HCT116 (cell line): ENCODE measurements around the gene GPX3. TPM values are rescaled to one million over a fixed set of nuclear protein-coding genes. Genes with fewer than 3 reads are reported as not detected.

Experiments used
- ATAC-seq: fragments of 200-7000 bp; cut with Tn5 transposase; 2 replicates; pipeline ENCODE4 v1.9.1; 2020; ENCODE audit warnings: mild to moderate bottlenecking, moderate library complexity
- BruUV-seq: library from RNA; stranded (reverse); fragments of 400-500 nt; replicated peaks from 2 replicates; lab custom pipeline; 2021; lab: Mats Ljungman, UMichigan
- CTCF ChIA-PET: fragments of 300-600 bp; sonication (Branson Sonifier 250); formaldehyde crosslinking; loops from one replicate; lab custom pipeline; 2021; ENCODE audit warnings: antibody characterized with exemption; lab: Charles Lee
- POLR2A ChIA-PET: fragments of 300-600, 350-600 bp; sonication (Branson Sonifier 250); formaldehyde crosslinking; loops from one replicate; lab custom pipeline; 2021; ENCODE audit warnings: antibody characterized with exemption; lab: Charles Lee
- RAD21 ChIA-PET, 2 experiments: fragments of 300-600 bp; sonication (Branson Sonifier 250); formaldehyde crosslinking; loops; one replicate each; lab custom pipeline; 2023; ENCODE audit warnings: low total read pairs in 2 of 2; ENCODE audit not compliant: uncharacterized antibody in 2 of 2, unreplicated experiment in 2 of 2, low non-redundant PET in 1 of 2; lab: Charles Lee
- DNase-seq: peaks from one replicate; pipeline ENCODE4 v3.0.0-alpha.2; 2010; ENCODE audit warnings: low read depth, low spot score
- H2AFZ ChIP-seq: fragments of 200-600 bp; shearing (Covaris generic), sonication (generic); 2 replicates; pipeline ENCODE4 v1.6.1; 2017; ENCODE audit warnings: low read depth, mixed run types, mixed read lengths, antibody characterized with exemption, low read length; ENCODE audit not compliant: poor library complexity, severe bottlenecking
- H3K27ac ChIP-seq: 2 replicates; pipeline ENCODE4 v1.5.1; 2012; ENCODE audit warnings: low read depth, low read length
- H3K27me3 ChIP-seq: fragments of 200-600 bp; sonication (generic); 2 replicates; pipeline ENCODE4 v1.6.1; 2016; ENCODE audit warnings: mixed run types, low read length, mixed read lengths; ENCODE audit not compliant: insufficient read depth
- H3K36me3 ChIP-seq, 2 experiments: fragments of 200-500 bp in 1 of 2; fragments of 200-600 bp in 1 of 2; sonication (Bioruptor generic) in 1 of 2; sonication (generic) in 1 of 2; 2 replicates each; pipeline versions ENCODE4 v1.5.1 to v1.6.1; 2014 to 2016; ENCODE audit warnings: low read length in 2 of 2, inconsistent platforms in 1 of 2, mixed read lengths in 1 of 2, mixed run types in 1 of 2; ENCODE audit not compliant: insufficient read depth in 2 of 2, control insufficient read depth in 1 of 2
- H3K4me1 ChIP-seq, 2 experiments: fragments of 200-600 bp in 1 of 2; sonication (generic) in 1 of 2; 2 replicates each; pipeline versions ENCODE4 v1.5.1 to v1.6.1; 2012 to 2017; ENCODE audit warnings: low read length in 2 of 2, inconsistent platforms in 1 of 2, mild to moderate bottlenecking in 1 of 2, mixed read lengths in 1 of 2, mixed run types in 1 of 2, moderate library complexity in 1 of 2; ENCODE audit not compliant: insufficient read depth in 2 of 2, control insufficient read depth in 1 of 2
- H3K4me2 ChIP-seq: fragments of 200-600 bp; sonication (generic); 2 replicates; pipeline ENCODE4 v1.6.1; 2017; ENCODE audit warnings: mixed run types, low read length, mixed read lengths
- H3K4me3 ChIP-seq, 2 experiments: fragments of 200-600 bp in 1 of 2; sonication (generic) in 1 of 2; replicated peaks in 1 of 2; 2 replicates each; pipeline ENCODE4 v1.5.1; 2011 to 2016; ENCODE audit warnings: low read length in 2 of 2, control low read depth in 1 of 2, low read depth in 1 of 2, mild to moderate bottlenecking in 1 of 2, mixed read lengths in 1 of 2, mixed run types in 1 of 2
- H3K79me2 ChIP-seq: fragments of 200-600 bp; sonication (generic); 2 replicates; pipeline ENCODE4 v1.6.1; 2017; ENCODE audit warnings: mild to moderate bottlenecking, mixed run types, low read length, moderate library complexity, mixed read lengths; ENCODE audit not compliant: insufficient read depth
- H3K9ac ChIP-seq: fragments of 200-600 bp; sonication (generic); 2 replicates; pipeline ENCODE4 v1.6.1; 2016; ENCODE audit warnings: low read length, mixed read lengths
- H3K9me2 ChIP-seq: fragments of 200-600 bp; sonication (generic), shearing (Covaris generic); 2 replicates; pipeline ENCODE4 v1.6.1; 2017; ENCODE audit warnings: mixed run types, mild to moderate bottlenecking, moderate library complexity; ENCODE audit not compliant: insufficient read depth
- H3K9me3 ChIP-seq, 2 experiments: fragments of 200-500 bp in 1 of 2; fragments of 200-600 bp in 1 of 2; sonication (Bioruptor generic) in 1 of 2; sonication (generic) in 1 of 2; 2 replicates each; pipeline ENCODE4 v1.6.1; 2014 to 2017; ENCODE audit warnings: low read length in 2 of 2, mixed read lengths in 2 of 2, inconsistent platforms in 1 of 2, low read depth in 1 of 2, mild to moderate bottlenecking in 1 of 2, mixed run types in 1 of 2, moderate library complexity in 1 of 2; ENCODE audit not compliant: control insufficient read depth in 1 of 2, insufficient read depth in 1 of 2
- H4K20me1 ChIP-seq: fragments of 200-600 bp; sonication (generic), shearing (Covaris generic); 2 replicates; pipeline ENCODE4 v1.6.1; 2017; ENCODE audit warnings: mixed run types, mild to moderate bottlenecking, moderate library complexity; ENCODE audit not compliant: insufficient read depth
- CEBPB ChIP-seq: IDR thresholded peaks from 2 replicates; pipeline ENCODE4 v1.6.1; 2012; ENCODE audit warnings: low read depth
- EGR1 ChIP-seq: IDR thresholded peaks from 2 replicates; pipeline ENCODE4 v1.6.1; 2012; ENCODE audit warnings: low read depth
- MAX ChIP-seq: IDR thresholded peaks from 2 replicates; pipeline ENCODE4 v1.6.1; 2012
- YY1 ChIP-seq: IDR thresholded peaks from 2 replicates; pipeline ENCODE4 v1.6.1; 2011; ENCODE audit warnings: low read length, low read depth, moderate library complexity, mild to moderate bottlenecking; ENCODE audit not compliant: insufficient replicate concordance; ENCODE audit errors: extremely low read depth
- intact Hi-C: fragments of 100-400 bp; cut with micrococcal nuclease; formaldehyde crosslinking; loops from 2 replicates; pipeline ENCODE4 v1.10.0; 2022
- total RNA-seq: library from RNA; stranded (reverse); gene quantifications from one replicate; pipeline ENCODE4 v1.2.1, GENCODE V29; 2021; ENCODE audit not compliant: unreplicated experiment
- TF ChIP-seq, protein P1 (sequence below): IDR thresholded peaks from 2 replicates; pipeline ENCODE4 v1.6.1; 2012; ENCODE audit warnings: low read depth

Gene GPX3
- total RNA-seq, 1 experiment from 2014 or later, result 0.96 TPM

DNA sequence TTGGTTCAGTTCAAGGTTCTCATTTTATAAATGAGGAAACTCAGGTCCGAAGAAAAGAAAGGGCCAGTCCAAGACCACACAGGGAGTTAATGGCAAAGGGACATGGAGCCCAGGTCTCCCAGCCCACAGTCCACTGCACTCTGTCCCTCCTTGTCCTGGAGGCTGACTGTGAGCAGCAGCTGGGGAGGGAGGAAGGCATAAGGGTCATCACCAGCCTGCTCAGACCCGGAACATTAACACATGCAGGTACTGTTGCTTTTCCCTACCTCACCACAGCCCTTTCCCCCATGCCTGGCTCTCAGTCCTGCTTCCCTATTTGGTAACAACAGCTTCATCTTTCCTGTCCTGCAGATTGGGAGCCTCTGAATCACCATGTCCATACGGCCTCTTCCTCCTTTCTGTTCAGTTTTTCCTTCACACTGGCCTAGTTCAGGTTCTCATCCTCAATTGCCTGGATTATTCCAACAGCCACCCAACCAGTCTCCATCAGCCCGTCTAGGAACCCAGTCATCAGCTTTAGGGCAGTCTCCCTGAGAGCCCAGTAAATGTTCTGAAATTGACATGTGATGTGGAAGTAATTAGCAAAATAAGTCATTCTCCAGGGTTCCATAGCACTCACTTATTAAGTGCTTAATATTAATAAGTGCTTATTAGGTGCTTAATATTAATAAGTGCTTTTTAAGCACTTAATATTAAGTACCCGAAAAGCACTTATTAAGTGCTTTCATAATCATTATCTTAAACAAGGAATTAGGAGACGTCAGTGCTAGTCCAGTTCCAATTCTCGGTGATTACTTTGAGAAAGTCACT is 4.3 kb downstream of the GPX3 start:
- CTCF ChIA-PET, result no interaction called here

More for the DNA sequence above, 4.3 kb downstream of the GPX3 start:
- no peak for DNase-seq
- H3K4me1 ChIP-seq, result no peaks in the 10 kb centered on the region
- no peaks in the 10 kb centered on the region for H3K36me3 ChIP-seq
- no peaks in the 10 kb centered on the region for H3K27me3 ChIP-seq
- POLR2A ChIA-PET, result no interaction called here
- no peaks in the 10 kb centered on the region for H4K20me1 ChIP-seq
- no peak overlapping the region for H3K4me2 ChIP-seq
- no peak overlapping the region for H3K27ac ChIP-seq
- H3K79me2 ChIP-seq, result no peaks in the 10 kb centered on the region
- TF ChIP-seq EGR1 (no peak), CEBPB (no peak), YY1 (no peak), MAX (no peak)
- TF ChIP-seq, protein P1, sequence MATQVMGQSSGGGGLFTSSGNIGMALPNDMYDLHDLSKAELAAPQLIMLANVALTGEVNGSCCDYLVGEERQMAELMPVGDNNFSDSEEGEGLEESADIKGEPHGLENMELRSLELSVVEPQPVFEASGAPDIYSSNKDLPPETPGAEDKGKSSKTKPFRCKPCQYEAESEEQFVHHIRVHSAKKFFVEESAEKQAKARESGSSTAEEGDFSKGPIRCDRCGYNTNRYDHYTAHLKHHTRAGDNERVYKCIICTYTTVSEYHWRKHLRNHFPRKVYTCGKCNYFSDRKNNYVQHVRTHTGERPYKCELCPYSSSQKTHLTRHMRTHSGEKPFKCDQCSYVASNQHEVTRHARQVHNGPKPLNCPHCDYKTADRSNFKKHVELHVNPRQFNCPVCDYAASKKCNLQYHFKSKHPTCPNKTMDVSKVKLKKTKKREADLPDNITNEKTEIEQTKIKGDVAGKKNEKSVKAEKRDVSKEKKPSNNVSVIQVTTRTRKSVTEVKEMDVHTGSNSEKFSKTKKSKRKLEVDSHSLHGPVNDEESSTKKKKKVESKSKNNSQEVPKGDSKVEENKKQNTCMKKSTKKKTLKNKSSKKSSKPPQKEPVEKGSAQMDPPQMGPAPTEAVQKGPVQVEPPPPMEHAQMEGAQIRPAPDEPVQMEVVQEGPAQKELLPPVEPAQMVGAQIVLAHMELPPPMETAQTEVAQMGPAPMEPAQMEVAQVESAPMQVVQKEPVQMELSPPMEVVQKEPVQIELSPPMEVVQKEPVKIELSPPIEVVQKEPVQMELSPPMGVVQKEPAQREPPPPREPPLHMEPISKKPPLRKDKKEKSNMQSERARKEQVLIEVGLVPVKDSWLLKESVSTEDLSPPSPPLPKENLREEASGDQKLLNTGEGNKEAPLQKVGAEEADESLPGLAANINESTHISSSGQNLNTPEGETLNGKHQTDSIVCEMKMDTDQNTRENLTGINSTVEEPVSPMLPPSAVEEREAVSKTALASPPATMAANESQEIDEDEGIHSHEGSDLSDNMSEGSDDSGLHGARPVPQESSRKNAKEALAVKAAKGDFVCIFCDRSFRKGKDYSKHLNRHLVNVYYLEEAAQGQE, result no peak
- TF ChIP-seq, all 23 proteins: peak for 0
- no peaks in the 10 kb centered on the region for H3K9me2 ChIP-seq
- RAD21 ChIA-PET, result no interaction called here
- no TSS peak for BruUV-seq
- H2AFZ ChIP-seq, result no peak overlapping the region
- intact Hi-C loops, result no loop called here
- H3K4me3 ChIP-seq, result no peak overlapping the region
- ATAC-seq, result no peak
- no peaks in the 10 kb centered on the region for H3K9me3 ChIP-seq
- no peak overlapping the region for H3K9ac ChIP-seq
